Thoracic aorta (tissue), 2 donors: ENCODE data around the gene TIMP4. TPM values are rescaled to one million over a fixed set of nuclear protein-coding genes. Genes with fewer than 3 reads are reported as not detected.

Source experiments
- ATAC-seq: fragments of 150-250 bp; one replicate; pipeline ENCODE4 v1.8.0; 2017; ENCODE audit warnings: low read depth; ENCODE audit not compliant: insufficient number of reproducible peaks, low FRiP score
- DNase-seq: peaks from one replicate; pipeline ENCODE4 v3.0.0-alpha.2; 2020; ENCODE audit warnings: low spot score
- H3K27ac ChIP-seq, 2 donors: fragments of 200-600 bp; sonication (generic); 1 replicate in 1 of 2; 2 replicates in 1 of 2; pipeline ENCODE4 v1.5.1; 2016; ENCODE audit warnings: mild to moderate bottlenecking in 2 of 2, moderate library complexity in 2 of 2
- H3K27me3 ChIP-seq: fragments of 200-600 bp; sonication (generic); replicated peaks from 2 replicates; pipeline ENCODE4 v1.6.0; 2016; ENCODE audit warnings: mild to moderate bottlenecking; ENCODE audit not compliant: insufficient read depth
- H3K36me3 ChIP-seq: fragments of 200-600 bp; sonication (generic); one replicate; pipeline ENCODE4 v1.5.1; 2016
- H3K4me1 ChIP-seq, 2 donors: fragments of 200-600 bp; sonication (generic); 1 replicate in 1 of 2; 2 replicates in 1 of 2; pipeline versions ENCODE4 v1.5.1 to v1.6.0; 2016; ENCODE audit warnings: low read depth in 2 of 2, mild to moderate bottlenecking in 1 of 2; ENCODE audit not compliant: control insufficient read depth in 1 of 2
- H3K4me3 ChIP-seq: fragments of 200-600 bp; sonication (generic); 2 replicates; pipeline ENCODE4 v1.5.1; 2016; ENCODE audit warnings: mild to moderate bottlenecking
- H3K9me3 ChIP-seq: fragments of 200-600 bp; sonication (generic); 2 replicates; pipeline ENCODE4 v1.5.1; 2016
- CTCF ChIP-seq: fragments of 200-600 bp; sonication (generic); IDR thresholded peaks from one replicate; pipeline ENCODE4 v1.5.1; 2019; ENCODE audit warnings: antibody characterized with exemption
- total RNA-seq, 2 donors: library from RNA; depleted of rRNA; stranded (reverse); fragments of >200 nt; gene quantifications; one replicate each; pipeline versions ENCODE4 v1.1.0 to v1.2.3, GENCODE V29; 2016

TIMP4 gene
- total RNA-seq, 2 donors from 2014 or later = 56.7 to 73.9 TPM

DNA sequence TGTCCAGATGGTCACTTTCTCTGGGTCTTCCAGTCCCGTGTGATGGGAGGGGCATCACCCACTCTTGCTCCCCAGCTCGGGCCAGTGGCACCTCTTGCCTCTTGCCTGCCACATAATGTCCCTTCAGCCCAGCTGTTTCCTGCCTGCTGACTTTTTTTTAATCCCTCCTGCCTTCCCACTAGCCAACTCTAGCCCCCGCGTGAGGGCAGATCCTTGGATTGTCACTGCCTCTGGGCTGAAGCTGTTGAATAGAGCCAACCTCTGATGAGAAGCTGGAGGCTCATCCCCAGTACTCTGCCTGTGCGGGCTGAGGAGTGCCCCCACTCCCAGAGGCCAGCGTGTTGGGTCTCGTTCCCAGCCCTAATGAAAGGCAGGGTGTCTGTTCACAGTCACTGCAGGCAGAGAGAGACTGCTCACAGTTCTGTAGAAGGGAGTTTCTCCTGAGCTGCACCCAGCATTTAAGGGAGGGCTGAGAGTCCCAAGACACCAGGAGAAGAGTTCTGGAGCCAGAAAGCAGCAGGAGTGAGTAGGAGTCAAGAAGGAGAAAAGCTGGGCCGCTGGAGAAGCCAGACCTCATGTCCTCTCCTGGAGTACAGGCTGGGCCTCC, 30.1 kb upstream of the TIMP4 start:
- TF ChIP-seq CTCF = no peak
- Histone ChIP-seq H3K4me3 (no peak overlapping the region), H3K27ac (peak overlapping the region; percentile 90 to 92), H3K9me3 (no peaks in the 10 kb centered on the region), H3K4me1 (peaks cover 36 to 54% of the 10 kb centered on the region in 2 donors), H3K36me3 (no peaks in the 10 kb centered on the region), H3K27me3 (no peaks in the 10 kb centered on the region)
- DNase-seq (no peak), ATAC-seq (no peak)

- ATAC-seq = no peak
- Histone ChIP-seq H3K36me3 (no peaks in the 10 kb centered on the region), H3K27me3 (no peaks in the 10 kb centered on the region), H3K4me3 (no peak overlapping the region), H3K9me3 (no peaks in the 10 kb centered on the region), H3K4me1 (peaks cover 34 to 49% of the 10 kb centered on the region in 2 donors), H3K27ac (peak overlapping the region; percentile 90 to 92)
- TF ChIP-seq CTCF = no peak
- no peak for DNase-seq
Measured at GRCh38 chr3:12188328-12188648, 29.6 kb upstream of the TIMP4 start.

DNA sequence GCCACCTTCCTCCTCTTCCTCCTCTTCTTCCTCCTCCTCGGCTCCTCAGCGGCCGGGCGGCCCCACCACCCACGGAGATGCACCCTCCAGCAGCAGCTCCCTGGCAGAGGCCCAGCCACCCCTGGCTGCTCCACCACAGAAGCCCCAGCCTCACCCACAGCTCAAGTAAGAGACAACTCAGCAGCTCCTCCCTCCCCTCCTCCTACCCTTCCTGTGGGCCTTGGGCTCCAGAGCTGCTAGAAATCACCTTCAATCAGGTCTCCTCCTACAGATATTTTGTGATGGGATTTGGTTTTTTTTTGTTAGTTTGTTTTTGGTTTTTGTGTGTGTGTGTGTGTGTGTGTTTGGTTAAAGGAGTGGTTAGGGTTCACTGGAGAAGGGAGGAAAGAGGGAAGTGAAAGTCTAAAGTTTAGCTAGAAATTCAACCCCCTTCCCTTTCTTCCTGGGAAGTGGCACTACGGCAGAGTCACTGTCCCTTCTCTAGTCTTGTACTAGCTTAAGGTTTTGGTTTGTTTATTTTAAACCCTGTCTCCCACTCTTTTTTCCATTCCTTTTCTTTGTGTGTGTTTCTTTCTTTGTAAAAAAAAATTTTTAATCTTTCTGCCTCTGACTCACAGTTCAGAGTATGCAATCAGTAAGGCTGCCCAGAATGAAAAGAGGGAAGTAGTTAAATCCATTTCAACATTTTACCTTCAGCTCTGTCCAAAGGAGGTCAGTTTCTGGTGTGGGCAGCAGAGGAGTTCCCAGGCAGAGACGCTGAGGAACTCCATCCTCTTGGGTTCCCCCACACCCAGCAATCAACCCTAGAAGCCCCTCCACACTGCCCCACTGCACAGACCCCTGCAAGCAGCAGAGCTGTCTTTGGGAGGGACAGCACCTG, 29.0 kb upstream of the TIMP4 start:
- H3K4me1 ChIP-seq = peaks cover 28 to 43% of the 10 kb centered on the region in 2 donors
- no peaks in the 10 kb centered on the region for H3K27me3 ChIP-seq
- peak overlapping the region; percentile 26 for H3K4me3 ChIP-seq
- peak overlapping the region; percentile 90 to 92 for H3K27ac ChIP-seq
- ATAC-seq (peak; percentile 42), DNase-seq (no peak)
- no peak for TF ChIP-seq CTCF
- H3K36me3 ChIP-seq = no peaks in the 10 kb centered on the region
- H3K9me3 ChIP-seq = no peaks in the 10 kb centered on the region

DNA sequence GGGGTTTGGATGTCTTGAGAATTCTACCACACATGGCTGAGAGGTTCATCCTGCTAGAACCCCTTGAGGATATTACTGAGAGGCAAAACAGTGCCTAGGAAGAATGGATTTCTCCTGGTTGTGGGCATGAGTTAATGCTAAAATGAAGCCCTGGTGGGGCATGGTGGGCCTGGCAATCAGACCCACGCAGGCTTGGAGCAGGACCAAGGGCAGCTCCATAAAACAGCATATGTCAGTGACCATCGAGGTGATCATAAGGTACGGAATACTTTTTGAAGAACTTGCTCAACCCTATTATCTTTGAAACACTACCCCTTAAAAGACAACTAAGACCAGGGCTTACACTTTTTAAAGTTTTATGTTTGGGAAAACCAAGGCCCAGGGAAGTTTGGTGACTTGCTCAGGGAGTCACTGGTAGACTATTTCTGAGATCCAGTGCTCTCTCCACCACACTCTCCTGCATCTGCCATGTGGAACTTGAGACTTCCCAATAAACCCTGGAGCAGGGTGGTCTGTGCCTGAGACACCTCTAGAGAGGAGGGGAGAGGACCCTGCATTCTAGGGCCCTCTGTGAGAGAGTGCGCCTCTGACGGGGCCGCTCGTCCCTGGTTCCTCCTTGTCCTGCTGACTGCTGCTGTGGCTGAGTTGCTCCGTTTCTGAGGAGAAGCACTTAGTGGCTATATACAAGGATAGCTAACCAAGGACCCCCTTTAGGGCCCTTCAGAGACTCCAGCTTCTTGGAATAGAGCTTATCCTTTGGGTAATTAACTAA, 28.0 kb upstream of the TIMP4 start:
- TF ChIP-seq CTCF = no peak
- Histone ChIP-seq H3K36me3 (no peaks in the 10 kb centered on the region), H3K9me3 (no peaks in the 10 kb centered on the region), H3K27me3 (no peaks in the 10 kb centered on the region), H3K4me3 (no peak overlapping the region), H3K4me1 (peaks cover 25 to 36% of the 10 kb centered on the region in 2 donors), H3K27ac (peak overlapping the region; percentile 90 to 92)
- ATAC-seq (no peak), DNase-seq (no peak)

- Histone ChIP-seq H3K36me3 (no peaks in the 10 kb centered on the region), H3K9me3 (no peaks in the 10 kb centered on the region), H3K4me3 (no peak overlapping the region), H3K27ac (no peak overlapping the region), H3K27me3 (no peaks in the 10 kb centered on the region), H3K4me1 (peaks cover 25 to 36% of the 10 kb centered on the region in 2 donors)
- no peak for TF ChIP-seq CTCF
- DNase-seq (no peak), ATAC-seq (no peak)
Measured at GRCh38 chr3:12186046-12186445, 27.3 kb upstream of the TIMP4 start.
